Lower leg skin (tissue), 4 donors: Measurements from ENCODE around the gene ITGB3. TPM values are rescaled to one million over a fixed set of nuclear protein-coding genes. Genes with fewer than 3 reads are reported as not detected.

Experiments
- DNase-seq, 2 donors: peaks; one replicate each; pipeline ENCODE4 v3.0.0-alpha.2; 2019; ENCODE audit warnings: low spot score in 2 of 2
- H3K4me3 ChIP-seq: fragments of 200-600 bp; sonication (generic); 2 replicates; pipeline ENCODE4 v1.5.1; 2017; ENCODE audit warnings: mild to moderate bottlenecking, low read depth; ENCODE audit not compliant: poor library complexity, severe bottlenecking
- POLR2A ChIP-seq, 2 donors: fragments of 450-650 bp; IDR thresholded peaks; one replicate each; pipeline ENCODE4 v1.6.1; 2016 to 2017; ENCODE audit warnings: antibody characterized with exemption in 2 of 2, mild to moderate bottlenecking in 1 of 2, moderate library complexity in 1 of 2
- WGBS, 2 donors: methylation state at CpG; one replicate each; pipeline ENCODE4 v1.1.5; 2018; 5-methylcytosine and 5-hydroxymethylcytosine counted together
- intact Hi-C: fragments of 100-400 bp; cut with DNase I; formaldehyde crosslinking; loops from one replicate; pipeline ENCODE4 v1.15.0; 2023; ENCODE audit warnings: low total_unique reads
- total RNA-seq, 4 donors: library from RNA; depleted of rRNA; stranded (reverse); fragments of >200 nt; gene quantifications; one replicate each; pipeline ENCODE4 v1.1.0, GENCODE V29; 2016
- TF ChIP-seq, protein P1 (sequence below), 3 donors: fragments of 450-650 bp; IDR thresholded peaks; one replicate each; pipeline ENCODE4 v1.5.1; 2016; ENCODE audit warnings: antibody characterized with exemption in 3 of 3, mild to moderate bottlenecking in 3 of 3, moderate library complexity in 2 of 3

ITGB3 gene
- total RNA-seq, 4 donors from 2014 or later = 2.2 to 3.7 (median 3.1) TPM

- TF ChIP-seq POLR2A (IDR thresholded peaks at IDR 0.05) = no peak
- TF ChIP-seq, protein P1, sequence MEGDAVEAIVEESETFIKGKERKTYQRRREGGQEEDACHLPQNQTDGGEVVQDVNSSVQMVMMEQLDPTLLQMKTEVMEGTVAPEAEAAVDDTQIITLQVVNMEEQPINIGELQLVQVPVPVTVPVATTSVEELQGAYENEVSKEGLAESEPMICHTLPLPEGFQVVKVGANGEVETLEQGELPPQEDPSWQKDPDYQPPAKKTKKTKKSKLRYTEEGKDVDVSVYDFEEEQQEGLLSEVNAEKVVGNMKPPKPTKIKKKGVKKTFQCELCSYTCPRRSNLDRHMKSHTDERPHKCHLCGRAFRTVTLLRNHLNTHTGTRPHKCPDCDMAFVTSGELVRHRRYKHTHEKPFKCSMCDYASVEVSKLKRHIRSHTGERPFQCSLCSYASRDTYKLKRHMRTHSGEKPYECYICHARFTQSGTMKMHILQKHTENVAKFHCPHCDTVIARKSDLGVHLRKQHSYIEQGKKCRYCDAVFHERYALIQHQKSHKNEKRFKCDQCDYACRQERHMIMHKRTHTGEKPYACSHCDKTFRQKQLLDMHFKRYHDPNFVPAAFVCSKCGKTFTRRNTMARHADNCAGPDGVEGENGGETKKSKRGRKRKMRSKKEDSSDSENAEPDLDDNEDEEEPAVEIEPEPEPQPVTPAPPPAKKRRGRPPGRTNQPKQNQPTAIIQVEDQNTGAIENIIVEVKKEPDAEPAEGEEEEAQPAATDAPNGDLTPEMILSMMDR (IDR thresholded peaks at IDR 0.05) = no peak
- no peak overlapping the region for H3K4me3 ChIP-seq
- intact Hi-C loops = no loop called here
- no peak for DNase-seq
- WGBS, 2 donors = 95 to 96% methylated on average over 6 of the region's 6 CpGs
Observed at GRCh38 chr17:47285003-47285402, 31.4 kb downstream of the ITGB3 start.

DNA sequence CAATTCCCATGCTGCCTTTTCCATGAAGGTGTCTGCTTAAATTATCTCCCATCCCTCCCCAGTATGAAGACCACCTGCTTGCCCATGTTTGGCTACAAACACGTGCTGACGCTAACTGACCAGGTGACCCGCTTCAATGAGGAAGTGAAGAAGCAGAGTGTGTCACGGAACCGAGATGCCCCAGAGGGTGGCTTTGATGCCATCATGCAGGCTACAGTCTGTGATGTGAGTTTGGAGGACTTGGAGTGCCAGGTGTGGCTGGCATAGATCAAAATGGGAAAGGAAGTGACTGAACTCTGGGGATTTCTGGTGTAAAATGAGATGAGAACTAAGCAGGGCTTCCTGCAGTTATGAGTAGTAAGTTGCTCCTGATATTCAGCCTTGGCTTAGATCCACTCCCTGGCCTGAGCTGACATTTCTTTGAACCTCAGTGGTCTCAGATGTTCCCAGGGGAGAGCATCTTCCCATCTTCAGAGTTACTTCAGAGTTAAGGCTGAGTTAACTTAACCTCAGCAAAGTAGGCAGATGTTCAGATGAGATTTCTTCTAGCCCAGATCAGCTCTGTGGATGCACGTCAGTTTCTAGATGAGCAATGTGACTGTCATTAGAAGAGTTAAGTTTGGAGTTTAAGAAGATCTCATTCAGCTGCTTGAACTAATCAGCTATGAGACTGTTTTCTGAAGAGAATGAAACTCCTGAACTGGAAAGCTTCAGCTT lies 32.7 kb downstream of the ITGB3 start:
- WGBS, 2 donors = 83 to 85% methylated on average over 6 of the region's 6 CpGs
- intact Hi-C loops = no loop called here
- TF ChIP-seq POLR2A (IDR thresholded peaks at IDR 0.05) = no peak
- TF ChIP-seq, protein P1 (IDR thresholded peaks at IDR 0.05) = no peak
- no peak for DNase-seq
- no peak overlapping the region for H3K4me3 ChIP-seq

GRCh38 chr17:47287068-47287467 lies 33.4 kb downstream of the ITGB3 start:
- 90 to 95% methylated on average over 4 of the region's 4 CpGs for WGBS, 2 donors
- no peak overlapping the region for H3K4me3 ChIP-seq
- intact Hi-C loops = no loop called here
- no peak for TF ChIP-seq POLR2A (IDR thresholded peaks at IDR 0.05)
- TF ChIP-seq, protein P1 (IDR thresholded peaks at IDR 0.05) = no peak
- DNase-seq = no peak

DNA sequence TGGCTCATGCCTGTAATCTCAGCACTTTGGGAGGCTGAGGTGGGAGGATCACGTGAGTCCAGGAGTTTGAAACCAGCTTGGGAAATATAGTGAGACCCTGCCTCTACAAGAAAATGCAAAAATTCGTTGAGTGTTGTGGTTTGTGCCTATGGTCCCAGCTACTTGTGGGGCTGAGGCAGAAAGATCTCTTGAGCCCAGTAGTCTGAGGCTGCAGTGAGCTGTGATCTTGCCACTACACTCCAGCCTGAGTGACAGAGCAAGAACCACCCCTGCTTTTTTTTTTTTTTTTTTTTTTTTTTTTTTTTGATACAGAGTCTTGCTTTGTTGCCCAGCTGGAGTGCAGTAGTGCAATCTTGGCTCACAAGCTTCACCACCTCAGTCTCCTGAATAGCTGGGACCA lies 34.0 kb downstream of the ITGB3 start:
- no peak for TF ChIP-seq POLR2A (IDR thresholded peaks at IDR 0.05)
- TF ChIP-seq, protein P1 (IDR thresholded peaks at IDR 0.05) = no peak
- WGBS, 2 donors = 75 to 81% methylated on average over 2 of the region's 2 CpGs

GRCh38 chr17:47288531-47289116 lies 35.0 kb downstream of the ITGB3 start:
- TF ChIP-seq, protein P1 (IDR thresholded peaks at IDR 0.05) = no peak
- no peak for TF ChIP-seq POLR2A (IDR thresholded peaks at IDR 0.05)
- intact Hi-C loops = no loop called here
- 85 to 90% methylated on average over 6 of the region's 6 CpGs for WGBS, 2 donors
- H3K4me3 ChIP-seq = no peak overlapping the region
- DNase-seq = no peak

More for the DNA sequence above, 34.0 kb downstream of the ITGB3 start:
- no peak overlapping the region for H3K4me3 ChIP-seq
- DNase-seq = no peak
- intact Hi-C loops = no loop called here
